ENCODE results near the gene PPP2R5A. TPM values are rescaled to one million over a fixed set of nuclear protein-coding genes. Genes with fewer than 3 reads are reported as not detected.
"Not testable (repeated sequence)": the region's sequence is repeated elsewhere in the genome, so short reads cannot be mapped to it uniquely, and the experiment has no call there.

The PPP2R5A gene
- total RNA-seq, 1 donor from 2014 or later = 80.7 TPM

- DNase-seq = no peak
- no peak for ATAC-seq
- intact Hi-C loops (cut with micrococcal nuclease) = no loop called here
Observed at GRCh38 chr1:212381397-212382035, 96.3 kb downstream of the PPP2R5A start.

- ATAC-seq (no peak), DNase-seq (no peak)
- intact Hi-C loops (cut with micrococcal nuclease) = no loop called here
Observed at GRCh38 chr1:212386029-212386428, 100.8 kb downstream of the PPP2R5A start.

GRCh38 chr1:212388985-212389716 is 103.9 kb downstream of the PPP2R5A start:
- DNase-seq (no peak), ATAC-seq (no peak)
- intact Hi-C loops (cut with micrococcal nuclease) = no loop called here

GRCh38 chr1:212395678-212396437 is 110.6 kb downstream of the PPP2R5A start:
- DNase-seq; intact Hi-C loops (cut with micrococcal nuclease); ATAC-seq: not testable (repeated sequence)

- ATAC-seq = no peak
- DNase-seq = no peak
- intact Hi-C loops (cut with micrococcal nuclease) = no loop called here
Observed at GRCh38 chr1:212396638-212397037, 111.4 kb downstream of the PPP2R5A start.

GRCh38 chr1:212397171-212397570 is 112.0 kb downstream of the PPP2R5A start:
- ATAC-seq (no peak), DNase-seq (no peak)
- intact Hi-C loops (cut with micrococcal nuclease) = no loop called here

- intact Hi-C loops (cut with micrococcal nuclease) = no loop called here
- ATAC-seq = no peak
- no peak for DNase-seq
Observed at GRCh38 chr1:212401042-212401441, 115.8 kb downstream of the PPP2R5A start.

- DNase-seq (no peak), ATAC-seq (no peak)
- intact Hi-C loops (cut with micrococcal nuclease) = no loop called here
Observed at GRCh38 chr1:212401838-212402582, 116.8 kb downstream of the PPP2R5A start.

- ATAC-seq = no peak
- intact Hi-C loops (cut with micrococcal nuclease) = no loop called here
- no peak for DNase-seq
Observed at GRCh38 chr1:212402666-212403321, 117.6 kb downstream of the PPP2R5A start.

GRCh38 chr1:212410231-212410820 is 125.1 kb downstream of the PPP2R5A start:
- ATAC-seq (no peak), DNase-seq (no peak)
- intact Hi-C loops (cut with micrococcal nuclease) = no loop called here

Other genes with a start within 250 kb of the PPP2R5A start
- gene INTS7, start 249.9 kb upstream of the PPP2R5A start, total RNA-seq = 10.9 TPM
- 0.79 TPM for gene DTL, start 249.7 kb upstream of the PPP2R5A start, total RNA-seq
- gene PACC1, start 129.5 kb downstream of the PPP2R5A start, total RNA-seq = 2.6 TPM
- 114 TPM for gene NENF, start 147.5 kb downstream of the PPP2R5A start, total RNA-seq